GM18951 (cell line): ENCODE results near the gene RAB31.
"Not testable (repeated sequence)": the region's sequence is repeated elsewhere in the genome, so short reads cannot be mapped to it uniquely, and the experiment has no call there.

ENCODE experiments used
- POLR2A ChIP-seq: IDR thresholded peaks from 4 replicates; pipeline ENCODE4 v1.6.1; 2011; ENCODE audit warnings: mild to moderate bottlenecking; ENCODE audit not compliant: insufficient read length, insufficient read depth; ENCODE audit errors: extremely low read depth
- in situ Hi-C: fragments of 300-500 bp; cut with MboI; formaldehyde crosslinking; loops from one replicate; pipeline ENCODE4 v1.12.0; 2022; ENCODE audit warnings: low sequenced_read_pairs, mixed read lengths, inconsistent platforms; ENCODE audit not compliant: unreplicated experiment

Gene RAB31

GRCh38 chr18:9846162-9846925 lies 138.2 kb downstream of the RAB31 start:
- no peak for TF ChIP-seq POLR2A
- in situ Hi-C loops: no loop called here

- no peak for TF ChIP-seq POLR2A
- in situ Hi-C loops: no loop called here
Observed at GRCh38 chr18:9848170-9848879, 140.2 kb downstream of the RAB31 start.

GRCh38 chr18:9849407-9850283 lies 141.5 kb downstream of the RAB31 start:
- in situ Hi-C loops: no loop called here
- no peak for TF ChIP-seq POLR2A

GRCh38 chr18:9850309-9850708 lies 142.2 kb downstream of the RAB31 start:
- in situ Hi-C loops: no loop called here
- no peak for TF ChIP-seq POLR2A

GRCh38 chr18:9851511-9851910 lies 143.4 kb downstream of the RAB31 start:
- TF ChIP-seq POLR2A: no peak
- in situ Hi-C loops: no loop called here

GRCh38 chr18:9852266-9853081 lies 144.4 kb downstream of the RAB31 start:
- no peak for TF ChIP-seq POLR2A
- in situ Hi-C loops: no loop called here

- no peak for TF ChIP-seq POLR2A
- in situ Hi-C loops: no loop called here
Observed at GRCh38 chr18:9854801-9855676, 146.9 kb downstream of the RAB31 start.

GRCh38 chr18:9855681-9856080 lies 147.6 kb downstream of the RAB31 start:
- no peak for TF ChIP-seq POLR2A
- in situ Hi-C loops: no loop called here

GRCh38 chr18:9856092-9856491 lies 148.0 kb downstream of the RAB31 start:
- no peak for TF ChIP-seq POLR2A
- in situ Hi-C loops: no loop called here

- in situ Hi-C loops: not testable (repeated sequence)
Observed at GRCh38 chr18:9857479-9857998, 149.4 kb downstream of the RAB31 start.

- in situ Hi-C loops: no loop called here
- TF ChIP-seq POLR2A: no peak
Observed at GRCh38 chr18:9858642-9859041, 150.5 kb downstream of the RAB31 start.

- no peak for TF ChIP-seq POLR2A
- in situ Hi-C loops: no loop called here
Observed at GRCh38 chr18:9859232-9859631, 151.1 kb downstream of the RAB31 start.

- in situ Hi-C loops: no loop called here
- no peak for TF ChIP-seq POLR2A
Observed at GRCh38 chr18:9860682-9861081, 152.6 kb downstream of the RAB31 start.
